ENCODE measurements around the gene VPS16.
"Not testable (repeated sequence)": the region's sequence is repeated elsewhere in the genome, so short reads cannot be mapped to it uniquely, and the experiment has no call there.

VPS16 gene

GRCh38 chr20:2822073-2822472 lies 18.5 kb upstream of the VPS16 start:
- TF ChIP-seq ZFX (IDR thresholded peaks at IDR 0.05; ENCODE audit: borderline replicate concordance) (no peak), CTCF (IDR thresholded peaks at IDR 0.05) (no peak)
- H3K27ac ChIP-seq, result no peak overlapping the region

- no peak overlapping the region for H3K27ac ChIP-seq
- no peak for TF ChIP-seq CTCF (IDR thresholded peaks at IDR 0.05)
- no peak for TF ChIP-seq ZFX (IDR thresholded peaks at IDR 0.05; ENCODE audit: borderline replicate concordance)
Observed at GRCh38 chr20:2825761-2826160, 14.8 kb upstream of the VPS16 start.

GRCh38 chr20:2826655-2827054 lies 13.9 kb upstream of the VPS16 start:
- H3K27ac ChIP-seq, result no peak overlapping the region
- no peak for TF ChIP-seq CTCF (IDR thresholded peaks at IDR 0.05)
- no peak for TF ChIP-seq ZFX (IDR thresholded peaks at IDR 0.05; ENCODE audit: borderline replicate concordance)

- no peak overlapping the region for H3K27ac ChIP-seq
- no peak for TF ChIP-seq ZFX (IDR thresholded peaks at IDR 0.05; ENCODE audit: borderline replicate concordance)
- no peak for TF ChIP-seq CTCF (IDR thresholded peaks at IDR 0.05)
Observed at GRCh38 chr20:2829376-2829775, 11.2 kb upstream of the VPS16 start.

GRCh38 chr20:2831206-2831605 lies 9.3 kb upstream of the VPS16 start:
- H3K27ac ChIP-seq, result not testable (repeated sequence)

- no peak for TF ChIP-seq ZFX (IDR thresholded peaks at IDR 0.05; ENCODE audit: borderline replicate concordance)
- TF ChIP-seq CTCF (IDR thresholded peaks at IDR 0.05), result no peak
Observed at GRCh38 chr20:2833761-2834160, 6.8 kb upstream of the VPS16 start.

GRCh38 chr20:2834401-2835110 lies 6.0 kb upstream of the VPS16 start:
- TF ChIP-seq ZFX (IDR thresholded peaks at IDR 0.05; ENCODE audit: borderline replicate concordance) (no peak), CTCF (IDR thresholded peaks at IDR 0.05) (no peak)
- no peak overlapping the region for H3K27ac ChIP-seq

More at GRCh38 chr20:2833761-2834160, 6.8 kb upstream of the VPS16 start:
- no peak overlapping the region for H3K27ac ChIP-seq

- TF ChIP-seq ZFX (IDR thresholded peaks at IDR 0.05; ENCODE audit: borderline replicate concordance), result no peak
- TF ChIP-seq CTCF (IDR thresholded peaks at IDR 0.05), result no peak
- H3K27ac ChIP-seq, result no peak overlapping the region
Observed at GRCh38 chr20:2835331-2835796, 5.2 kb upstream of the VPS16 start.
